DMS 273 (cell line): ENCODE measurements around the gene NLRC4.
A peak's percentile ranks its signal among the peaks of the same experiment; 100 is the strongest.
"Not testable (repeated sequence)": the region's sequence is repeated elsewhere in the genome, so short reads cannot be mapped to it uniquely, and the experiment has no call there.

Source experiments
- DNase-seq: peaks from one replicate; lab custom pipeline; 2025; ENCODE audit not compliant: unreplicated experiment; lab: John Stamatoyannopoulos, UW

Gene NLRC4, protein sequence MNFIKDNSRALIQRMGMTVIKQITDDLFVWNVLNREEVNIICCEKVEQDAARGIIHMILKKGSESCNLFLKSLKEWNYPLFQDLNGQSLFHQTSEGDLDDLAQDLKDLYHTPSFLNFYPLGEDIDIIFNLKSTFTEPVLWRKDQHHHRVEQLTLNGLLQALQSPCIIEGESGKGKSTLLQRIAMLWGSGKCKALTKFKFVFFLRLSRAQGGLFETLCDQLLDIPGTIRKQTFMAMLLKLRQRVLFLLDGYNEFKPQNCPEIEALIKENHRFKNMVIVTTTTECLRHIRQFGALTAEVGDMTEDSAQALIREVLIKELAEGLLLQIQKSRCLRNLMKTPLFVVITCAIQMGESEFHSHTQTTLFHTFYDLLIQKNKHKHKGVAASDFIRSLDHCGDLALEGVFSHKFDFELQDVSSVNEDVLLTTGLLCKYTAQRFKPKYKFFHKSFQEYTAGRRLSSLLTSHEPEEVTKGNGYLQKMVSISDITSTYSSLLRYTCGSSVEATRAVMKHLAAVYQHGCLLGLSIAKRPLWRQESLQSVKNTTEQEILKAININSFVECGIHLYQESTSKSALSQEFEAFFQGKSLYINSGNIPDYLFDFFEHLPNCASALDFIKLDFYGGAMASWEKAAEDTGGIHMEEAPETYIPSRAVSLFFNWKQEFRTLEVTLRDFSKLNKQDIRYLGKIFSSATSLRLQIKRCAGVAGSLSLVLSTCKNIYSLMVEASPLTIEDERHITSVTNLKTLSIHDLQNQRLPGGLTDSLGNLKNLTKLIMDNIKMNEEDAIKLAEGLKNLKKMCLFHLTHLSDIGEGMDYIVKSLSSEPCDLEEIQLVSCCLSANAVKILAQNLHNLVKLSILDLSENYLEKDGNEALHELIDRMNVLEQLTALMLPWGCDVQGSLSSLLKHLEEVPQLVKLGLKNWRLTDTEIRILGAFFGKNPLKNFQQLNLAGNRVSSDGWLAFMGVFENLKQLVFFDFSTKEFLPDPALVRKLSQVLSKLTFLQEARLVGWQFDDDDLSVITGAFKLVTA

DNA sequence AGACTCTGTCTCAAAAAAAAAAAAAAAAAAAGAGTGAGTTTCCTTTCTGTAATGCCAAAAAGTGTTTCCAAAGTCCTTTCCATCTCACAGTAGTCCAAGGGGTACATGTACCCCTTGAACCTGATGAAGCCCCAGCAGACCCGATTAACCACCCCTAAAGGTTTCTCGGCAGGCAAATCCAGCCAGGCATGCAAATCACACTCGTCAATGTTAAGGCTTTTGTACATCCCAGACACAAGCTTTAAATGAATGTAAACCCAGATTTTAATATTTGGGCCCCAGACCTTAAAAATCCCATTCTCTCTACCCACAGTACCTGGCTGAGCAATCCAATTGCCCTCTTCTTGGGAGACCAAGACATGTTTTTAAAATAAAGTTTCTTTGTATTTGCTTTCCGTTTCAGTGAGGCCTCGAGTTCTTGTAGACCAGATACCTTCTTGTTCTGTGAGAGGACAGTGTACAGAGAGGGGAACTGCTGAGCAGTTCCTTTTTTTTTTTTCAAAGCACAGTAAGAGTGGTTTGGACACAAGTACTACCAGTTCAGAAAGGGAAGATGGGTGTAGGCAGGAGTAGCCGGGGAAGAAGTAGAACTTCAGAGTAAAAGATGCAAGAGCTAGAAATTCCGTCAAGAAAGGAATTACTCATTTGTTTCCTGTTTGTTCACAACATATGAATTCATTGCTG lies at the start of gene NLRC4:
Gene NLRC4 (minus strand): TSS at position 465 of the 684 bp plus-strand sequence. CDS start 8,111 bp downstream, outside the sequence.
- no peak for DNase-seq

DNA sequence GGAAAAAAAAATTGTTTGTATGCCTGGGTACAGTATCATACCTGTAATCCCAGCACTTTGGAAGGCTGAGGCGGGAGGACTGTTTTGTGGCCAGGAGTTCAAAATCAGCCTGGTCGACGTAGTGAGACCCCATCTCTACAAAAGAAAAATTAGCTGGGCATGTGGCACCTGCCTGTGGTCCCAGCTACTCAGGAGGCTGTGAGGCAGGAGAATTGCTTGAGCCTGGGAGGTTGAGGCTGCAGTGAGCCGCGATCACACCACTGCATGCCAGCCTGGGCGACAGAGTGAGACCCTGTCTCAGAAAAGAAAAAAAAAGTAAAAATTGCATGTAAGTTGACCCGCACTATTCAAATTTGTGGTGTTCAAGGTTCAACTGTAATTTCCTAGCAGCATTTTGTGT lies 45.9 kb upstream of the NLRC4 start:
- no peak for DNase-seq

DNA sequence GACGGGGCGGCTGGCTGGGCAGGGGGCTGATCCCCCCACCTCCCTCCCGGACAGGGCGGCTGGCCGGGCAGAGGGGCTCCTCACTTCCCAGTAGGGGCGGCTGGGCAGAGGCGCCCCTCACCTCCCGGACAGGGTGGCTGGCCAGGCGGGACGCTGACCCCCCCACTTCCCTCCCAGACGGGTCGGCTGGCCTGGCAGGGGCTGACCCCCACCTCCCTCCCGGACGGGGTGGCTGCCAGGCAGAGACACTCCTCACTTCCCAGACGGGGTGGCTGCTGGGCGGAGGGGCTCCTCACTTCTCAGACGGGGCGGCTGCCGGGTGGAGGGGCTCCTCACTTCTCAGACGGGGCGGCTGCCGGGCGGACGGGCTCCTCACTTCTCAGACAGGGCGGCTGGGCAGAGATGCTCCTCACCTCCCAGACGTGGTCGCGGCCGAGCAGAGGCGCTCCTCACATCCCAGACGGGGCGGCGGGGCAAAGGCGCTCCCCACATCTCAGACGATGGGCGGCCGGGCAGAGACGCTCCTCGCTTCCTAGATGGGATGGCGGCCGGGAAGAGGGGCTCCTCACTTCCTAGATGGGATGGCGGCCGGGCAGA lies 29.4 kb upstream of the NLRC4 start:
- DNase-seq, result not testable (repeated sequence)

DNA sequence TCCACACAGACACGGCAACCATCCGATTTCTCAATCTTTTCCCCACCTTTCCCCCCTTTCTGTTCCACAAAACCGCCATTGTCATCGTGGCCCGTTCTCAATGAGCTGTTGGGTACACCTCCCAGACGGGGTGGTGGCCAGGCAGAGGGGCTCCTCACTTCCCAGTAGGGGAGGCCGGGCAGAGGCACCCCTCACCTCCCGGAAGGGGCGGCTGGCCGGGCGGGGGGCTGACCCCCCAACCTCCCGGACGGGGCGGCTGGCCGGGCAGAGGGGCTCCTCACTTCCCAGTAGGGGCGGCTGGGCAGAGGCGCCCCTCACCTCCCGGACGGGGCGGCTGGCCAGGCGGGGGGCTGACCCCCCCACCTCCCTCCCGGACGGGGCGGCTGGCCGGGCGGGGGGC lies 28.8 kb upstream of the NLRC4 start:
- not testable (repeated sequence) for DNase-seq

DNA sequence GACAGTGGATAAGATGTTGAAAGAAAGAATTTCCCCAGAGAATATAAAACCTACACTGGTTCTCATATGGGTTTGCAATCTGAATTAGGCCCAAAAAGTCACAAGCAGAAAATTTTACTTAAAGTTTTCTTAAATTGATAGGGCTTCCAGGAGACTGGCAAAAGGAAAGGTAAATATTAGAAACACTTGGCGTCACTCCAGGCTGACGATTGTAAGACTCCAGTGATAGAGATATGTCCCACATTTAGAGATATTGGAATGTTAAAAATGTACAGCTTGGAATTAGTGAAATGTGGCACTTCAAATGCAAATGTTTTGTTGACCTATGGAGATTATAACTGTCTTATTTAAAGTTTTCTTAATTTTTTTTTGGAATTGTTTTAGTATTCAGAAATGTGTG lies 27.1 kb upstream of the NLRC4 start:
- no peak for DNase-seq

DNA sequence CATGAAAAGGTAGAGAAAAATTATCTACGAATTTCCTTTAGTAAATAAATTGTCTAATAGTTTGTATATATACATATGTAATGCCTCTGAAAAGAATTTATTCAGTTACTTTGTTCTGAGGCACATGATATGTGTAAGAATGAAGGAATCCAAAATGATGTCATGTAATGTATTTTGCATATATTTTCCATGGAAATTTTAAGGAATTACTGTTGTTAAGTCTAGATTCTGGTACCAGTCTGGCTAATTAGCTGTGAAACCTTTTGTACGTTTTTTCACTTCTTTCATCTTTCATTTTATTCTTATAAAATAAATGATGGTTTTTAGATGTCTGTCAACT lies 25.3 kb upstream of the NLRC4 start:
- DNase-seq, result no peak

DNA sequence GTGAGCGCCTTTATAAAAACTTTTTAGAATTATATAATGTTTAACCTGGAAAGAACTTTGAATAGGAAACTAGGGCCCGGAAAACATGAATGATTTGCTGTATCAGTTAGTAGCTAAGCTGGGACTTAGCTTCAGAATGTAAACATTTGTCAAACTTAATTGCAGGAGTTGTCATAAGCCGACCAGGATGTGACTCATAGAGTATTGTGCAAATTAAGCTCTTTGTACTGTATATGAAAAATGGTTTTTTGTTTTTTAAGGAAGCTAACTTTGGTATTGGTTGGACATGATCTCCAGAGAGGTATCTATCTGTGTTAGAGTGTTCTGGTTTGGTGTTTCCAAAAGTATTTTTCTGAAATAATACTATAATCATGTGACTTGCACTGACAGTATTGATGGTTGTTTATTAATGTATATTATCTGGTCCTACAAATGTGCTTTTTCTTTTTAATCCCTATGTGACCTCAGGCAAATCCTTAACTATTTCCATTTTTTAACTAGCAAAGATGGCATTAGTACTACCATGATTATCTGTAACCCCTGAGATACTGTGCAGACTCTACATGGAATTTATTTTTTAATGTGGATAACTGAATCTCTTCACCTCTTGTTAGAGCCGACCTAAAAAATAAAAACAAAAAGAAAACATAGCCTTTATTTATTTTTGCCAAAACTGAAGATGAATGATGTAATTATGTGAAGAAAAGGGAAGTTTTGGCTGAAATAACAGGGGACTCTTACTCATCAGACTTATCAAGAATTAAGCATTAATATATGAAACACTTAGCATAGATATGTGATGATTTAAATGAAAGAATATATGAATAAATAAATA lies 24.7 kb upstream of the NLRC4 start:
- DNase-seq, result no peak

DNA sequence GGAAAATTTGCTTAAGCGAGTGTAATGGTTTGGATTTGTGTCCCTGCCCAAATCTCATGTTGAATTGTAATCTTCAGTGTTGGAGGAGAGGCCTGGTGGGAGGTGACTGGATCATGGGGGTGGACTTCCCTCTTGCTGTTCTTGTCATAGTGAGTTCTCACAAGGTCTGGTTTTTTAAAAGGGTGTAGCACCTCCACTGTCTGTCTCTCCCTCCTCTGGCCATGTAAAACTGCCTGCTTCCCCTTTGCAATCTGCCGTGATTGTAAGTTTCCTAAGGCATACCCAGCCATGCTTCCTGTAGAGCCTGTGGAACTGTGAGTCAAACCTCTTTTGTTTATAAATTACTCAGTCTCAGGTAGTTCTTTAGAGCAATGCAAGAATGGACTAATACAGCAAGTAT lies 19.6 kb upstream of the NLRC4 start:
- DNase-seq, result no peak

DNA sequence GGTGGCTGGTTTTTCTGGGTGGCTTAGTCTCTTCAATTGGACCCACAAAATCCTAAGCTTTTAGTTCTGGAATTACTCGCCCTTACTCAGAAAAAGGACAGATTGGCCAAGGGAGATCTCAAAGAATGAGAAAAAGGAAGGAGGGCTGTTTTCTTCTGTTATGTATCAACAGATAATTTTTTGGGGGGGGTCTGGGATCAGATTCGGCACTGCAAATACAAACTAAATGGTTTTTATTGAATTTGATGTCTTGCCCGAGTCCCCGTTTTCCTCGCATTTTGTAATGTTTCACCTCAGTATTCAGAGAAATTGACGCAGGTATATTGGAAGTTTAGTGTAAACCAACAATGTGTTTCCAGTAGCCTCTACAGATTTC lies 13.8 kb upstream of the NLRC4 start:
- no peak for DNase-seq

DNA sequence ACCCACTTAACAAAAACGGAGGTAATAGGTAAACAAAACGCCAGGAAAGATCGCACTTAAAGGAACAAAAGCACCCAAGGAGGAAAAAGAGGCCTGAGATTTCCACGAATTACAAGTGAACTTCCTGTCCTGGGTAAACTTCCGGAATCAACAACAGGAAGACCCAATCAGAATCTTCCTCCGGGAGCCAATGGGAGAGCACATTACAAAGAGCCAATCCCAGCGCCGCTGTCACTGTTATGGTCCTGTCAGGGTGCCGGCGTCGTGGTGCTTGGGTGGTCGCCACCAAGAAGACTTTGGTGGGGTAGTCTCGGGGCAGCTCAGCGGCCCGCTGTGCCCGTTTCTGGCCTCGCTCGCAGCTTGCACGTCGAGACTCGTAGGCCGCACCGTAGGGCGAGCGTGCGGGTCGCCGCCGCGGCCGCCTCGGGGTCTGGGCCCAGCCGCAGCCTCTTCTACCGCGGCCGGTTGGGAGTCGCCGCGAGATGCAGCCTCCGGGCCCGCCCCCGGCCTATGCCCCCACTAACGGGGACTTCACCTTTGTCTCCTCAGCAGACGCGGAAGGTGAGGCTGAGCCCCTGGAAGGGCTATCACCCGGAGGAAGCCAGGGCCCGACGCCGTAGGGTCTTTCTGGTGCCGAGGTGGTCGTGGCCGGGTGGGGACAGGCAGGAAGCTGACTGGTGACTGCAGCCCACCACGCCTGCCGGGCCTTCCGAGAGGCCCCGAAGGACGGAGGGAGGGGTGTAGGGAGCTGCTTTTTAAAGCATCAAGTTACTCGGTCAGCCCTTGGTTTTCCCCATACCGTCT lies 13.2 kb upstream of the NLRC4 start, which contains the start of gene YIPF4:
Gene YIPF4 (plus strand): TSS at position 231 of the 804 bp plus-strand sequence. CDS start 252 bp downstream, at position 483.
- peak; percentile 96 for DNase-seq

DNA sequence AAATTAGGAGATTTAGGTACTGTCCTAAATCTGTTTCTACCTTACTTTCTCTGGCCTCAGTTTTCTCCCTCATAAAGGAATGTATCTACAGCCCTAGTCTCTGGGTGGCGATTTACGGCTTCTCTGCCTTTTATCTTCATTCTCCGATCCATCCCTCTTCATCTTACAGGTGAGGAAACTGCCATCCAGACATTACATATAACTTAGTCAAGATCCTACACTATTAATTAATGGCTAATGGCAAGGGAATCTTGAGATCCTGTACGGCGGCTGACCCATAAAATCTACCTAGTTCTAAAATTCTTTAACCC lies 12.6 kb upstream of the NLRC4 start:
- no peak for DNase-seq

DNA sequence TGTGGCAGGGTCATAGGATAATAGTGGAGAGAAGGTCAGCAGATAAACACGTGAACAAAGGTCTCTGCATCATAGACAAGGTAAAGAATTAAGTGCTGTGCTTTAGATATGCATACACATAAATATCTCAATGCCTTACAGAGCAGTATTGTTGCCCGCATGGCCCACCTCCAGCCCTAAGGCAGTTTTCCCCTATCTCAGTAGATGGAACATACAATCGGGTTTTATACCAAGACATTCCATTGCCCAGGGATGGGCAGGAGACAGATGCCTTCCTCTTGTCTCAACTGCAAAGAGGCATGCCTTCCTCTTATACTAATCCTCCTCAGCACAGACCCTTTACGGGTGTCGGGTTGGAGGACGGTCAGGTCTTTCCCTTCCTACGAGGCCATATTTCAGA lies 11.1 kb upstream of the NLRC4 start:
- DNase-seq, result not testable (repeated sequence)

DNA sequence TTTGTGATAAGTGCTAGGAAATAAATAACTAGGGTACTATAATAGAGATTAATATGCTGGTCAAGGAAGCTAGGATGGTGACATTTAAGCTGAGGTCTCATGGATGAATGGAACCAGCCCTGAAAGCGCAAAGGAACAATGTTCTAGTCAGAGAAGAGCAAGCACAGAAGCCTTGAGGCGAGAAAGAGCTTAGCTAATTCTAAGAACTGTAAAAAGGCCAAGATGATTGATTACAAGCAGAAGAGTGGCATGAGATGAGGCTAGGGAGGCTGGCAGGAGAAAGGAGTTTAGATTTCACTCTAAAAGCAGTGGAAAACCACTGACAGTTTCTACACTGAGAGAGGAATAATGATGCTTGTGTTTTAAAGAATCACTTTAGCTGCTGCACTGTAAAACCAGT lies 9.6 kb upstream of the NLRC4 start:
- DNase-seq, result no peak

DNA sequence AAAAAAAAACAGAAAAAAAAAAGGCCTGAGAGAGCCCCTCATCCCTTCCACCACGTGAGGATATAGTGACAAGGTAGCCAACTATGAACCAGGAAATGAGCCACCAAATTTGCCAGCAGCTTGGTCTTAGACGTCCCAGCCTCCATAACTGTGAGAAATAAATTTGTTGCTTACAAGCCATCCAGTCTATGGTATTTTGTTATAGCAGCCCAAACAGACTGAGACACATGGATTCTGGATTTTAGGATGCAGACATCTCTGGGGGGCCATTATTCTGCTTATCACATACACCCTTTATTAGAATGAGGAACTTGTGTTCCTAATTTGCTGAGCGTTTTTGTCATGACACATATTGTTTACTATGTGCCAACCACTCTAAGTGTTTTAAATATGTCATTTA lies 7.6 kb upstream of the NLRC4 start:
- no peak for DNase-seq

DNA sequence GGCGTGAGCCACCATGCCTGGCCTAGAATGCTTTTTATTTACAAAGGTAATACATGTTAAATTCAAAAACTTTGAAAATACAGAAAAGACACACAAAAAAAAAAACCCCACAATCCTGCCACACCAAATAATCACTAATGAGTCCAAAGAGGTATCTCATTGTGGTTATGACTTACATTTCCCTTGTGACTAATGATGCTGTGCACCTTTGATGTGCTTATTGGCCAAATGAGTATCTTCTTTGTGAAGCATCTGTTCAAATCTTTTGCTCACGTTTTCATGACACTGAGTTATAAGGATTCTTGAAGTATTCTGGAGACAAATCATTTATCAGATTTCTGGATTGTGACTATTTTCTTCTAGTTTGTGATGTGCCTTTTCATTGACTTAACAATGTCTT lies 6.4 kb upstream of the NLRC4 start:
- DNase-seq, result no peak

DNA sequence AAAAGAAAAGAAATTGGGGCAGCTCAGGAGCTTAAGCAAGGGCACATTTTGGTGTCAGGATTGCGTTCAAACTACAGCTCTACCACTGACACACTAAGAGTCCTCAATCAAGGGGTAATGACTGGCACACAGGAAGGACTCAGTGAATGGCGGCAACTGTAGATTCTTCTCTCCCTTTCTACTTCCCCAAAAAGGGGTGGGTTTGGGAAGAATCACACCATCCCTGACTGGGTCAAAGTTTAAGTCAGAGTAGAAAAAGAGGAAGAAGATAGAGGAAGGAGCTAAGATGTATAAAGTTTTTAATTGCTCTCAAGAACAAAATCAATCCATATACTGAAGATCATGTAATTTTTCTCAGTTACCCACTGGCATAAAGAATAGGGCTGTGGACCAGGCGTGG lies 2.6 kb downstream of the NLRC4 start:
- DNase-seq, result no peak

DNA sequence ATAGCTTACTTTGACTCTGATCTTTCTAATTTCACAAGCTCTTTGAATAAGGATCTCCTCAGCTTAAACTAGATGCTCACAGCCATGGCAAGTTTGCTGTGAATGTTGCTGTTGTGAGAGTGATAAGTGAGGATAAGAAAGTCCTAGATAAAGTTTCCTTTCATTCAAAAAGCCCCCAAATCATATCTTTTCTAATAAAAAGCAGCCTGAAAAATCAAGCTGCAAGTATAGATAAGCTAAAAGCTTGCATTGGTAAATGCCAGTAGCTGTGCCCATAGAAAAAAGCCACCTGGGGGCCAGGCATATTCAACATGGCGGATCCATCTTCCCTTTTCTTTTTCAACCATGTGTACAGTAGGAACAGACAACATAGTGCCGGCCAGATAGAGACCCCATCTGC lies 4.3 kb downstream of the NLRC4 start:
- no peak for DNase-seq

DNA sequence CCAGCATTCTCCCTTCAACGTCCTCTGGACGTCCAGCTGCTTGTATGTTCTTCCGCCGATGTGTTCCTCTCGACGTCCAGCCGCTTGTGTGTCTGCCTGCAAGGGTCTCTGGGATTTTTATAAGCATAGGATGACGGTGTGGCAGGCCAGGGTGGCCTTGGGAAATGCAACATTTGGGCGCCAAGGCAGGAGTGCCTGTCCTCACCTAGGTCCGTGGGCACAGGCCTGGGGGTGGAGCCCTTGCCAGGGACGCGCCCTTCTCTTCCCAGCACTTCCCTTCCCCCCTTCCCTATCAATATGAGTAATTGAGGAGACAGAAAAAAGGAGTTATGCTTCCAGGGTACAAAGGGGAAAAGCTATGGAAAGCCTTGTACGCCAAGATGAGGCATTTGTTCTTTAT lies 6.4 kb downstream of the NLRC4 start:
- DNase-seq, result no peak

DNA sequence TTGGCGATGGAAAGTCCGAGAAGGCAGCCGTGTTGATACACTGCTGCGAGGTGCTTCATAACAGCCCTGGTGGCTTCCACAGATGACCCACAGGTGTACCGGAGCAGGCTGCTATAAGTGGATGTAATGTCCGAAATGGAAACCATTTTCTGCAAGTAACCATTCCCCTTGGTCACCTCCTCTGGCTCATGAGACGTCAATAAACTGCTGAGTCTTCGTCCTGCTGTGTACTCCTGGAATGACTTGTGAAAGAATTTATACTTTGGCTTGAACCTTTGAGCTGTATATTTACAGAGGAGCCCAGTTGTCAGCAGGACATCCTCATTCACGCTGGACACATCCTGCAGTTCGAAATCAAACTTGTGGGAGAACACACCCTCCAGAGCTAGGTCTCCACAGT lies 14.4 kb downstream of the NLRC4 start:
- DNase-seq, result no peak
